ENCODE measurements around the gene PLAAT4.
"Not testable (repeated sequence)": the region's sequence is repeated elsewhere in the genome, so short reads cannot be mapped to it uniquely, and the experiment has no call there.

Gene PLAAT4

GRCh38 chr11:63511048-63511748 is 25.4 kb upstream of the PLAAT4 start:
- DNase-seq (ENCODE audit: low read depth in 2 of 2): no peak

GRCh38 chr11:63512816-63513215 is 23.8 kb upstream of the PLAAT4 start:
- no peak for DNase-seq (ENCODE audit: low read depth in 2 of 2)

- DNase-seq (ENCODE audit: low read depth in 2 of 2): no peak
These were observed 20.5 kb upstream of the PLAAT4 start for GRCh38 chr11:63516109-63516508.

- no peak for DNase-seq (ENCODE audit: low read depth in 2 of 2)
These were observed 19.5 kb upstream of the PLAAT4 start for GRCh38 chr11:63517156-63517555.

GRCh38 chr11:63518548-63518947 is 18.1 kb upstream of the PLAAT4 start:
- DNase-seq (ENCODE audit: low read depth in 2 of 2): no peak

DNA sequence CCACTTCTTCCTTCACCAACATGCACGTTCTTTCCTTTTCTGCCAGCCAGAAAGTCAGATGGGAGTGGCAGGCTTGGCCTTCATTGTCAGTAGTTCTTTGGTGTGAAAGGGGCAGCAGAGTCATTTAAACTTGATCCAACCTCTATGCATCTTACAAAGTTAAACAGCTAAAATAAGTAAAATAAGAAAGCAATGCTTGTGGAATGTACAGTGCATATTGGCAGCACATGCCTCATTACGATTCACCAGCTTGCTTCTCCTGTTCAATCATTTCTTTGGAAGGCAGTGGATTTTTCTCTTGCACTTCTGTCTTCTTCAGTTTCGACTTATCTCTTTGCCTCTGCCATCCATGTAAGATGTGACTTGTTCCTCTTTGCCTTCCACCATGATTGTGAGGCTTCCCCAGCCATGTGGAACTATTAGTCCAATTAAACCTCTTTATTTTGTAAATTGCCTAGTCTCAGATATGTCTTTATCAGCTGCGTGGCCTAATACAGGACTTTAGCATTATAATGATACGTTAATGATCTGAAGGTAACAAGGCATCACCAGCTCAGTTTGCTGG is 15.9 kb upstream of the PLAAT4 start:
- no peak for DNase-seq (ENCODE audit: low read depth in 2 of 2)

GRCh38 chr11:63521896-63522295 is 14.7 kb upstream of the PLAAT4 start:
- DNase-seq (ENCODE audit: low read depth in 2 of 2): no peak

DNA sequence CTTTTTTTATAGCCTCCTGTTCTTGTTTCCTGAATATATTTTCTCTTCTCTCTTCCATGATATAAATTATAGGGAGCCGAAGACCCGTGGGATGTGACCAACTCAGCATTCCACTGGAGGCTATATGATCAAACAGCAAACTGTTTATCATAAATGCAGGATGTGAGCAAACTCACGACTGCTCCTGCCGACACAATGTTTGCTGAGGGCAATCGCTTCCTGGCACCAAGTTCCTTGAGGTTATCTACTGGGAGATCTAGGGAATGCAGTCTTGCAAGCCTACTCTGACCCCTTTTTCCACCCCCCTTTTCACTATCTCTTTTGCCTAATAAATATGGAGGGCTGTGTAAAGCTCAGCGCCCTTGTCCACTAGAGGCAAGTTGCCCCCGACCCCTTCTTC is 13.5 kb upstream of the PLAAT4 start:
- no peak for DNase-seq (ENCODE audit: low read depth in 2 of 2)

GRCh38 chr11:63527667-63528066 is 8.9 kb upstream of the PLAAT4 start:
- no peak for DNase-seq (ENCODE audit: low read depth in 2 of 2)

DNA sequence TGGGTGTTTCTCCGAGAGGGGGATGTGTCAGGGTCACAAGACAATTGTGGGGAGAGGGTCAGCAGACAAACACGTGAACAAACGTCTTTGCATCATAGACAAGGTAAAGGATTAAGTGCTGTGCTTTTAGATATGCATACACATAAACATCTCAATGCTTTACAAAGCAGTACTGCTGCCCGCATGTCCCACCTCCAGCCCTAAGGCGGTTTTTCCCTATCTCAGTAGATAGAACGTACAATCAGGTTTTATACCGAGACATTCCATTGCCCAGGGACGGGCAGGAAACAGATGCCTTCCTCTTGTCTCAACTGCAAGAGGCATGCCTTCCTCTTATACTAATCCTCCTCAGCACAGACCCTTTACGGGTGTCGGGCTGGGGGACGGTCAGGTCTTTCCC is 8.5 kb upstream of the PLAAT4 start:
- DNase-seq (ENCODE audit: low read depth in 2 of 2): not testable (repeated sequence)

DNA sequence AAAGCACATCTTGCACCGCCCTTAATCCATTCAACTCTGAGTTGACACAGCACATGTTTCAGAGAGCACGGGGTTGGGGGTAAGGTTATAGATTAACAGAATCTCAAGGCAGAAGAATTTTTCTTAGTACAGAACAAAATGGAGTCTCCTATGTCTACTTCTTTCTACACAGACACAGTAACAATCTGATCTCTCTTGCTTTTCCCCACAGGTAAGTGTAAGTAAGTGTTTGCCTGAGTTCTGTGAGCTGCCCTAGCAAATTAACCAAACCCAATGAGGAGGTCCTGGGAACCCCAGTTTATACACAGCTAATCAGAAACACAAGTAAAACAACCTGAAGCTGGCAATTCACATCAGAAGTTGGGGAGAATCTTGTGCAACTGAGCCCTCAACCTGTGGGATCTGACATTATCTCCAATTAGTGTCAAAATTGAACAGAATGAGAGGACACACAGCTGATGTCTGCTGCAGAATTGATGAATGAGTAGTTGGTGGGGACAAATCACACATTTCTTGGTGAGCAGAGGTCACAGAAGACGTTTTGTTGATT is 7.8 kb upstream of the PLAAT4 start:
- not testable (repeated sequence) for DNase-seq (ENCODE audit: low read depth in 2 of 2)

DNA sequence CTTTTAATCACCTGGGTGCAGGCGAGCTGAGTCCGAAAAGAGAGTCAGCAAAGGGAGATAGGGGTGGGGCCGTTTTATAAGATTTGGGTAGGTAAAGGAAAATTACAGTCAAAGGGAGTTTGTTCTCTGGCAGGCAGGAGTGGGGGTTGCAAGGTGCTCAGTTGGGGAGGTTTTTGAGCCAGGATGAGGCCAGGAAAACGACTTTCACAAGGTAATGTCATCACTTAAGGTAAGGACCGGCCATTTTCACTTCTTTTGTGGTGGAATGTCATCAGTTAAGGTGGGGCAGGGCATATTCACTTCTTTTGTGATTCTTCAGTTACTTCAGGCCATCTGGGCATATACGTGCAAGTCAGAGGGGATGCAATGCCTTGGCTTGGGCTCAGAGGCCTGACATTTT is 7.2 kb upstream of the PLAAT4 start:
- DNase-seq (ENCODE audit: low read depth in 2 of 2): not testable (repeated sequence)

- DNase-seq (ENCODE audit: low read depth in 2 of 2): no peak
These were observed 6.6 kb upstream of the PLAAT4 start for GRCh38 chr11:63530021-63530420.

DNA sequence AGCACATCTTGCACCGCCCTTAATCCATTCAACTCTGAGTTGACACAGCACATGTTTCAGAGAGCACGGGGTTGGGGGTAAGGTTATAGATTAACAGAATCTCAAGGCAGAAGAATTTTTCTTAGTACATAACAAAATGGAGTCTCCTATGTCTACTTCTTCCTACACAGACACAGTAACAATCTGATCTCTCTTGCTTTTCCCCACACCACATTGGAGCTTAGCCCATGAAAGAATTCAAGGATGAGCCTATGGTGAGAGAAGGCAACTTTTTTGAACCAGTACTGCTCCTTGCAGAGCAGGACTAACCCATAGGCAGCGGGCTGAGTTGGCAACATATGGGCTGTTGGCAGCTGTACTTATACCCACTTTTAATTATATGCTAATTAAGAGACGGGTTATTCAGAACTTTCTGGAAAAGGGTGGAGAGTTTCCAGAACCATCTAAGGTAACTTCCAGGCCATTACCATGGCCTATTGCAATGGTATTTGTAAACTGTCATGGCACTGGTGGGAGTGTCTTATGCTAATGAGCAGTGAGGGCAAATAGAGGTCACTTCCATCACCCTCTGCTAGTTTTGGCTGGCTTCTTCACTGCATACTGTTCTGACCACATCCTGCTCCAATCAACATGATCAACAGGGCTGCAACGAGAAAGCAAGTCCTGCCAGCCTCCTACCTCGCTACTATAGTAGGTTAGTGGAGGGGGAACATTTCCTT is 5.4 kb upstream of the PLAAT4 start:
- not testable (repeated sequence) for DNase-seq (ENCODE audit: low read depth in 2 of 2)

DNA sequence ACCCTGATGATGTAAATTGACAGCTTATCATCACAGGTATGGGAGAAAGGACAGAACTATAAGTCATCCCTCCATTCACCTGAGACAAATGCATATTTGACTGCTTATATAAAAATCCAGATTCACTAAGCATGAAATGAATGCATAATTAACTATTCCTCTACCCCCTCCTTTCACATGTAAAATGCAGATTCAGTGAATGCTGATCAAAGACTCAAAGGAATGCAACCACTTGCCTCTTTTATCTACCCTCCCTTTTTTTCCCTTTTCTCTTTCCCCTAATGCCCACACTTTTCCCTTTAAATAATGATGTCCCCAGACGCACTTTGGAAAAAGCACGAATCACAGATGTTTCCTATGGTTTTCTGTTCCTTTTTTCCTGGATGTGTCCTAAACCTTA is 4.5 kb upstream of the PLAAT4 start:
- DNase-seq (ENCODE audit: low read depth in 2 of 2): no peak

- DNase-seq (ENCODE audit: low read depth in 2 of 2): no peak
These were observed 3.7 kb upstream of the PLAAT4 start for GRCh38 chr11:63532799-63533475.

DNA sequence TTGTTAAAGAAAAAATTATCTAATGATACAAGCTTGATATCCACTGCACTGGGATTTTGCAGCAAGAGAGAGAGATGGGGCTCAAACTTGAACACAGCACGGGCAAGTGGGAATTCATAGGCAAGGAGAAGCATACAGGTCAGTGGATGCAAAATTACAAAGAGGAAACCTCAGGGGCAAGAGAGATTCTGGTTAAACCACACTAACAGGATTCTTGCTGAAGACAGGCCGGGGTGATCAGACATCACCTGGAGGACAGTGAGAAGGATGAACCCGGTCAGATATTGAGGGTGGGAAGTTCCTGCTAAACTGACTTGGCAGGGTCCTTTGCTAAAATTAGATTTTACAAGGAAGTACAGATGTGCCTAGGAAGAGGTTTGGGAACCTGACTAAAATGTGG is 2.5 kb upstream of the PLAAT4 start:
- DNase-seq (ENCODE audit: low read depth in 2 of 2): no peak

DNA sequence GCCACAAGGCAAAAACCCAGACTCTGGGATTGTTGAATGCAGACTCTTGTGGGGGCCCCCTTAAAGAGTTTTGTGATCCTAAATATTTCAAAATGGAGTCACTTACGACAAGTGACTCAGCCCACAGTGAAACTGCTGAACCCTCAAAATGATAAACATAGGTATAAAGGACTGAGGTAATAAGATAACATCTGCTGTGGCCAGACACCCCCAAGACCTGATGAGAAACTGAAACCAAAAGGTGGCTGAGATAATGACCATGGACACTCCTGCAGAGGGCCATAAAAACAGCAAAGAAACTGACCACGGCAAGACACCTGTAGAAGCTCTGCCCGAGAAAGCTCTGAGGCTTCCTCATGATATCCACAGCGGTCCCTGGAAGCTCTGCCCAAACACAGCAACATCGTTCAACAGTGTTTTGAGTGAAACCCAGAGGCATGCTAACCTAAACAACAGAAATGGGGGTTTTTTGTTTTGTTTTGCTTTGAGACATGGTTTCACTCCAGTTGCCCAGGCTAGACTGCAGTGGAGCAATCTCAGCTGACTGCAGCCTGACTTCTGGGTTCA is 1.6 kb upstream of the PLAAT4 start:
- no peak for DNase-seq (ENCODE audit: low read depth in 2 of 2)

GRCh38 chr11:63535734-63536133 is 874 bp upstream of the PLAAT4 start:
- no peak for DNase-seq (ENCODE audit: low read depth in 2 of 2)

DNA sequence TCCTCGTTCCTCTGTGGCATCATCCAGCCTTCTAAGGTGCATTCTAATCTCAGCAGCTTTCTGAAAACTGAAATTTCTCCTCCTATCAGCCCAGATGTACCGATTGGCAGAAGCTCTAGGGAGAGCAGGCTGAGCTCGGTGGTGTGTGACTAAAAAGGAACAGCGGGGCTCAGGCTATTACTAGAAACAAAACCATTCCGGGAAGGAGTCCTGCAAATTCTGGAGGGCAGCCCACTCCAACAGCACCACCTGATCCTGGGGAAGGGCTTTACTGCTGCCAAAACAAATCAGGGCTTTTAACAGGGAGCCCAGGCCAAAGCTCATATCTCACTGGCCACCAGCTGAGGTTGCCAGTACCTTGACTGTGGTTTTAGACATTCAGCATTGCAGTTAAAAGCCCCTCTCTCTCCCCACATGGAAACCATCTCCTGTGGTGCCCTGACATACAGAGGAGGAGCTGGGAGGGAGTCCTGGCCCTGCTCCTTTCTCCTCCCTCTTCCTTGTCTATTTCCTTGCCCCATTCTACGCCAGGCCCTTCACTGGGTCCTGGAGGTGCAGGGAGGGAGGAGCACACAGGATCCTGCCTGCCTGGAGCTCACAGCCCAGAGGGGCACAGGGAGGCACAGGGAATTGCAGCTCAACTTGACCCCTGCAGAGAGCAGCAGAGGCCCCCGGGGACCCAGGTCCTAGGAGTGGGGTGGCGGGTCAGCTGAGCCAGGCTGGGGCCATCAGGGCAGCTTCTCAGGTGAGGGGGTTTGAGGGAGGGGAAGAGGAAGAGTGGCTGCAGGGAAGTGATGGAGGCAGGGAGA is 889 bp downstream of the PLAAT4 start:
- no peak for DNase-seq (ENCODE audit: low read depth in 2 of 2)

- DNase-seq (ENCODE audit: low read depth in 2 of 2): not testable (repeated sequence)
These were observed 5.9 kb downstream of the PLAAT4 start for GRCh38 chr11:63542506-63542905.

All from stimulated activated CD8-positive, alpha-beta memory T cell treated with anti-CD3 and anti-CD28 coated beads, Interleukin-15, amount 100 ng/mL, for 4 hours (primary cell).